Loucy (cell line): ENCODE measurements around the gene CD14.
"Not testable (repeated sequence)": the region's sequence is repeated elsewhere in the genome, so short reads cannot be mapped to it uniquely, and the experiment has no call there.

Experiments used
- EZH2phosphoT487 ChIP-seq: fragments of 200-600 bp; IDR thresholded peaks from 2 replicates; pipeline ENCODE4 v1.6.1; 2018; ENCODE audit warnings: antibody characterized with exemption, mild to moderate bottlenecking, moderate library complexity, borderline replicate concordance
- TF ChIP-seq, protein P1 (sequence below): fragments of 200-600 bp; sonication (generic); conservative IDR thresholded peaks from 2 replicates; pipeline ENCODE4 v1.5.1; 2014; ENCODE audit warnings: mild to moderate bottlenecking, antibody characterized with exemption, low read length

DNA sequence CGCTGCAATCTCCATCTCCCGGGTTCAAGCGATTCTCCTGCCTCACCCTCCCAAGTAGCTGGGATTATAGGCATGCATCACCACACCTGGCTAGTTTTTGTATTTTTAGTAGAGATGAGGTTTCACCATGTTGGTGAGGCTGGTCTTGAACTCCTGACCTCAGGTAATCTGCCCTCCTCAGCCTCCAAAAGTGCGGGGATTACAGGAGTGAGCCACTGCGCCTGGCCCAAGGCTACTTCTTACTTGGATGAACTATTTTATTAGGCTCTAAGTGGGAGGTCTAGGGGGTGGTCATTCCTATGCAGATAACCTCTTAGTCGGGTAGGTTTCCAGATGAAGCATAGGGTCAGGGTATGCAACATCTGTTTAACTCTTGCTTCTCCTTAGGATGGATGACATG is 27.4 kb upstream of the CD14 start:
- TF ChIP-seq, protein P1, sequence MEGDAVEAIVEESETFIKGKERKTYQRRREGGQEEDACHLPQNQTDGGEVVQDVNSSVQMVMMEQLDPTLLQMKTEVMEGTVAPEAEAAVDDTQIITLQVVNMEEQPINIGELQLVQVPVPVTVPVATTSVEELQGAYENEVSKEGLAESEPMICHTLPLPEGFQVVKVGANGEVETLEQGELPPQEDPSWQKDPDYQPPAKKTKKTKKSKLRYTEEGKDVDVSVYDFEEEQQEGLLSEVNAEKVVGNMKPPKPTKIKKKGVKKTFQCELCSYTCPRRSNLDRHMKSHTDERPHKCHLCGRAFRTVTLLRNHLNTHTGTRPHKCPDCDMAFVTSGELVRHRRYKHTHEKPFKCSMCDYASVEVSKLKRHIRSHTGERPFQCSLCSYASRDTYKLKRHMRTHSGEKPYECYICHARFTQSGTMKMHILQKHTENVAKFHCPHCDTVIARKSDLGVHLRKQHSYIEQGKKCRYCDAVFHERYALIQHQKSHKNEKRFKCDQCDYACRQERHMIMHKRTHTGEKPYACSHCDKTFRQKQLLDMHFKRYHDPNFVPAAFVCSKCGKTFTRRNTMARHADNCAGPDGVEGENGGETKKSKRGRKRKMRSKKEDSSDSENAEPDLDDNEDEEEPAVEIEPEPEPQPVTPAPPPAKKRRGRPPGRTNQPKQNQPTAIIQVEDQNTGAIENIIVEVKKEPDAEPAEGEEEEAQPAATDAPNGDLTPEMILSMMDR = not testable (repeated sequence)
- not testable (repeated sequence) for TF ChIP-seq EZH2phosphoT487
